KMS-11 (cell line): ENCODE results near the gene PRPSAP1.

Source experiments
- H2AFZ ChIP-seq: fragments of 200-600 bp; sonication (generic); 2 replicates; pipeline ENCODE4 v1.6.1; 2016; ENCODE audit warnings: antibody characterized with exemption, mixed run types, low read depth
- H3K27ac ChIP-seq: fragments of 200-600 bp; sonication (generic); 2 replicates; pipeline ENCODE4 v1.6.1; 2016; ENCODE audit warnings: mild to moderate bottlenecking, mixed run types
- H3K27me3 ChIP-seq: fragments of 200-600 bp; sonication (generic); 2 replicates; pipeline ENCODE4 v1.6.1; 2017; ENCODE audit warnings: mild to moderate bottlenecking, low read depth, mixed run types, moderate library complexity; ENCODE audit not compliant: insufficient read depth
- H3K36me3 ChIP-seq: fragments of 200-600 bp; sonication (generic); 2 replicates; pipeline ENCODE4 v1.6.1; 2017; ENCODE audit warnings: mild to moderate bottlenecking, mixed run types; ENCODE audit not compliant: insufficient read depth
- H3K4me1 ChIP-seq: fragments of 200-600 bp; sonication (generic); 2 replicates; pipeline ENCODE4 v1.6.1; 2016; ENCODE audit warnings: mild to moderate bottlenecking, low read depth, mixed run types; ENCODE audit not compliant: poor library complexity, severe bottlenecking
- H3K4me2 ChIP-seq: fragments of 200-600 bp; sonication (generic); 2 replicates; pipeline ENCODE4 v1.7.0; 2016; ENCODE audit warnings: mild to moderate bottlenecking, mixed run types
- H3K4me3 ChIP-seq: fragments of 200-600 bp; sonication (generic); IDR thresholded peaks from 2 replicates; pipeline ENCODE4 v1.6.1; 2017; ENCODE audit warnings: low read depth, low read length, mixed read lengths; ENCODE audit not compliant: insufficient read depth
- H3K79me2 ChIP-seq: fragments of 200-600 bp; sonication (generic); 2 replicates; pipeline ENCODE4 v1.6.1; 2016; ENCODE audit warnings: low read depth, mixed run types; ENCODE audit not compliant: insufficient read depth
- H3K9ac ChIP-seq: fragments of 200-600 bp; sonication (generic); 2 replicates; pipeline ENCODE4 v1.6.1; 2016; ENCODE audit warnings: mild to moderate bottlenecking, mixed run types
- H4K20me1 ChIP-seq: fragments of 200-600 bp; sonication (generic); 2 replicates; pipeline ENCODE4 v1.6.1; 2016; ENCODE audit warnings: mild to moderate bottlenecking, mixed run types; ENCODE audit not compliant: insufficient read depth
- TF ChIP-seq, protein P1 (sequence below): fragments of 200-600 bp; sonication (generic); conservative IDR thresholded peaks from 2 replicates; pipeline ENCODE4 v1.6.1; 2017; ENCODE audit warnings: low read depth, mild to moderate bottlenecking, antibody characterized with exemption, low read length, moderate library complexity, mixed read lengths

The PRPSAP1 gene

DNA sequence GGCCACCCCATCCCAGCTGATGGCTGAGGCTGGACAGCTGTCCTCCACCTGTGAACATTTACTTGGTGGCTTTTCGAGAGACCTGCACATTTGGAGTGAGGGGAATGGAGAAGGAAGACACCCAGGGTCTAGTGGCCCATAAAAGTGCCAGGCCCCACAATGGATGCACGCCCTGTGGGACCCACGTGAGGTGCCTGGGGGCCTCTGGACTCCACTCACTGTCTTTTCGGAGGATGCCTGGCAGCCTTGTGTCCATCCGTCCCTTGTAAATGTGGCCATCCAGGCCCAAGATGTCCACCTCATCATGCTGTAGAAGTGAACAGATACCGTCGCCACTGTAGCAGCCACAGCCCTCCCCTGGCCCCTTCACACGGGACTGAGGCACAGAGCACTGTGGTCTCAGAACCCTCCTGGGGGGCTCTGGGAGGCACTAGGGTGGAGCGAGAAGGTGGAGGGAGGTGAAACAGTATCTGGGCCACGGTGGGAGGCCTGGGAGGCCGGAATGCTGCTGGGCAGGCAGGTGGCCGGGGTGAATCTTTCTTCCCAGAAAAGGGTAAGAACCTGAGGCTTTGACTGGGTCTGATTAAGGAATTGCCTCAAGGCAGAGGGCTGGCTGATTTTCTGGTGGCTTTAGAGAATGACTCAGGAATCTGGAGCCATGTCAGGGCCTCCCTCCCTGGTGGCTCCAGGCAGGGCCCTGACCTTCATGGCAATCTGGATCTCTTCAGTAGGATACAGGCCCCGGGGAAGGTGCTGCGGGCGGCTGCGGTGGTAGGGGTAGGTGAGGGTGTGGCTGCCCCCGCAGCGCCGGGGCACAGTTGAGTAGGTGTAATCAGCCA is 77.0 kb downstream of the PRPSAP1 start:
- H3K4me1 ChIP-seq: peaks cover 16% of the 10 kb centered on the region
- H3K4me2 ChIP-seq: no peak overlapping the region
- H3K4me3 ChIP-seq: no peak overlapping the region
- no peaks in the 10 kb centered on the region for H3K27me3 ChIP-seq
- H3K36me3 ChIP-seq: no peaks in the 10 kb centered on the region
- H3K27ac ChIP-seq: no peak overlapping the region; the same call in 1 of the 2 replicates
- H4K20me1 ChIP-seq: no peaks in the 10 kb centered on the region
- TF ChIP-seq, protein P1, sequence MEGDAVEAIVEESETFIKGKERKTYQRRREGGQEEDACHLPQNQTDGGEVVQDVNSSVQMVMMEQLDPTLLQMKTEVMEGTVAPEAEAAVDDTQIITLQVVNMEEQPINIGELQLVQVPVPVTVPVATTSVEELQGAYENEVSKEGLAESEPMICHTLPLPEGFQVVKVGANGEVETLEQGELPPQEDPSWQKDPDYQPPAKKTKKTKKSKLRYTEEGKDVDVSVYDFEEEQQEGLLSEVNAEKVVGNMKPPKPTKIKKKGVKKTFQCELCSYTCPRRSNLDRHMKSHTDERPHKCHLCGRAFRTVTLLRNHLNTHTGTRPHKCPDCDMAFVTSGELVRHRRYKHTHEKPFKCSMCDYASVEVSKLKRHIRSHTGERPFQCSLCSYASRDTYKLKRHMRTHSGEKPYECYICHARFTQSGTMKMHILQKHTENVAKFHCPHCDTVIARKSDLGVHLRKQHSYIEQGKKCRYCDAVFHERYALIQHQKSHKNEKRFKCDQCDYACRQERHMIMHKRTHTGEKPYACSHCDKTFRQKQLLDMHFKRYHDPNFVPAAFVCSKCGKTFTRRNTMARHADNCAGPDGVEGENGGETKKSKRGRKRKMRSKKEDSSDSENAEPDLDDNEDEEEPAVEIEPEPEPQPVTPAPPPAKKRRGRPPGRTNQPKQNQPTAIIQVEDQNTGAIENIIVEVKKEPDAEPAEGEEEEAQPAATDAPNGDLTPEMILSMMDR: no peak
- no peaks in the 10 kb centered on the region for H3K79me2 ChIP-seq
- no peak overlapping the region for H2AFZ ChIP-seq
- H3K9ac ChIP-seq: no peak overlapping the region

DNA sequence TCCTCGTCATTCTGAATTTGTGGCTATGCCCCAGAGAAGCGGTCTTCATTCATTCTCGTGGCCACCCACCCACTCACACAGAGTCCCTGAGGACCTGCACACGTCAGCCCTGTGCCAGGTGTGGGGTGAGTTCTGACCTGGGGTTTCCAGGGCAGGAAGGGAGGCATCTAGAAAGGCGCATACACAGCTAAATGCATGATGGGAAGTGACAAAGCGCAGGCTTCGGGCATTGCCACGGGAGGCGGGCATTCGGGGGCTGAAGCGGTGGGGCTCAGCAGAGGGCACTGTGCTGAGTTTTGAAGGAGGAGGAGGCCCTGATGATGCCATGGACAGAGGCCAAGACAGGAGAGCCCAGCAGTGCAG is 77.7 kb downstream of the PRPSAP1 start:
- peaks cover 19% of the 10 kb centered on the region for H3K4me1 ChIP-seq
- TF ChIP-seq, protein P1: no peak

DNA sequence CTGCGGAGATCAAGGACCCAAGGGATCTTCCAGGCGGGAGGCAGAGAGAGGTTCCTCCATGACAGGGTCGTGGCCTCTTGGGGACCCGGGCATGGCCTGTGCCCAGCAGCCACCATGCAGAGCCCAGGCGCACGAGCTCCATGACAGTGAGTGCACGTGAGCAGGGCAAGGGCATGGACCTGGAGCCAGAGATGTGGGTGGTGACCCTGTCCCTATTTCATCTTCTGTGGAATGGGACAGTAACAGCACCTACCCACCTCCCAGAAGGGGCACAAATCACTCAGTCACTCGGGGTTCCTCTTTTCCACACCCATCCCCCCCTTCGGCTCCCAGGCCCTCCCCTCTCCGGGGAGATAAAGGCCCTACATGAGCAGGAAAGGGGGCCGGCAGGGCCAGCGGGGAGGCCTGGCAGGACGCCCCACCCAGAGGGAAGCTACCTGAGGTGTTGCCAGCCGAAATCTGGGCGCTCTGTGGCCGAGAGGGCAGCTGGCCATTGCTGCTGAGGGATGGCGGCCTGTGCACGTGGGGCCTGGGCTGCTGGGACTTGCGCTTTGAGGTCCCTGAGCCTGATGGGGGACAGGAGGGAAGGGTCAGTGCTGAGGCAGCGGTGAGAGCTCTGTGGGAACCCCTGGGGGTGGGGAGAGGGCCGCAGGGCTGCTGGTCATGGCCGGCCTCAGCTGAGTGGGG is 78.2 kb downstream of the PRPSAP1 start:
- TF ChIP-seq, protein P1: no peak
- no peak overlapping the region for H3K4me2 ChIP-seq
- peaks cover 24% of the 10 kb centered on the region for H3K4me1 ChIP-seq
- 0 out of 2 replicates have a peak, but pooled peaks cover 5% of the 10 kb centered on the region for H3K79me2 ChIP-seq
- no peaks in the 10 kb centered on the region for H3K27me3 ChIP-seq
- H3K27ac ChIP-seq: no peak overlapping the region
- H3K9ac ChIP-seq: no peak overlapping the region
- H3K4me3 ChIP-seq: no peak overlapping the region
- no peaks in the 10 kb centered on the region for H4K20me1 ChIP-seq
- no peaks in the 10 kb centered on the region for H3K36me3 ChIP-seq
- no peak overlapping the region for H2AFZ ChIP-seq

More for the DNA sequence above, 77.7 kb downstream of the PRPSAP1 start:
- Histone ChIP-seq H3K79me2 (0 out of 2 replicates have a peak, but pooled peaks cover 3% of the 10 kb centered on the region), H3K27me3 (no peaks in the 10 kb centered on the region), H3K36me3 (no peaks in the 10 kb centered on the region), H3K4me2 (no peak overlapping the region), H3K9ac (no peak overlapping the region), H4K20me1 (no peaks in the 10 kb centered on the region), H2AFZ (no peak overlapping the region), H3K4me3 (no peak overlapping the region), H3K27ac (no peak overlapping the region)

DNA sequence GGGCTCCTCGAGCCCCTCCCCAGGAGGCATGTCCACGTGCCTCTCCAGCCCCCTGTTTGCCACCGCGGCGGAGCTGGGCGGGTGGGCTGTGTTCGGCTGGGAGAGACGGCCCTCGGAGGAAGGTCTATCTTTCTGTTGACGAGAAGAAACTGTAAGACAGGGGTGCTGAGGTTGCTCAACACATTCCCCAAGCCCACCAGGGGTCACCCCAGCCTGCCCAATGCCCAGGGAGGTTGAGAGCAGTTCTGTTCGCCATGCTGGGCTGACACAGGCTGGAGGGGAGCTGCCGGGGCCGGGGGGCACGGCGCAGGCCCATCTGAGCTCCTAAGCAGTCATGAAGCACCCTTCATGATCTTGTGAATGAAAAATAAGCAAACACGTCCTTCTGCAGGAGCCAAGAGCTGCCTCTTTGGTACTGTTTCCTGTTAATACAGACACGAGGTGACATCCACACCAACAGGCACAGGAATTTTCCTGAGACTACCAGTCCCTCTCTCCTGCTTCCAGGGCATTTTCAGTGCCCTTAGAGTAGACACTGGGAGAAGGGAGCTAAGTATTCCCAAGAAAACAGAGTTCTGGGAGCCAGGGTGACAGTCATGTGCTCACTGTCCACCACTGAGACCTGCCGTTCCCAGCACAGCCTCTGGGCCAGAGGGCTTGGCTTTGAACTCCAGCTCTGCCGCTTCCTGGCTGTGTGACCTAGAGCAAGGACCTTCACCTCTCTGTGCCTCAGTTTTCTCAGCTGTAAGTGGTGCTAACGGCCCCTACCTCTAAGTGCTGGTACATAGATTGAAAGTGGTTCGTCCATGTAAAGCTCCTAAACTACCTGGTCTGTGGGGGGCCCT is 79.4 kb downstream of the PRPSAP1 start:
- H3K9ac ChIP-seq: no peak overlapping the region
- no peak overlapping the region for H3K27ac ChIP-seq
- TF ChIP-seq, protein P1: no peak

More for the DNA sequence above, 79.4 kb downstream of the PRPSAP1 start:
- Histone ChIP-seq H3K4me1 (peaks cover 33% of the 10 kb centered on the region), H3K4me2 (no peak overlapping the region), H3K4me3 (no peak overlapping the region), H3K27me3 (no peaks in the 10 kb centered on the region), H4K20me1 (0 out of 2 replicates have a peak, but pooled peaks cover 2% of the 10 kb centered on the region), H2AFZ (no peak overlapping the region), H3K36me3 (no peaks in the 10 kb centered on the region), H3K79me2 (peaks cover 13% of the 10 kb centered on the region; the same call in 1 of the 2 replicates)
